GM19328 (cell line): Measurements from ENCODE around the gene KCNJ6.
"Not testable (repeated sequence)": the region's sequence is repeated elsewhere in the genome, so short reads cannot be mapped to it uniquely, and the experiment has no call there.

Experiments used
- ATAC-seq: cut with Tn5 transposase; IDR thresholded peaks from one replicate; pipeline ENCODE4 v1.9.1; 2021; ENCODE audit warnings: mild to moderate bottlenecking, moderate library complexity; ENCODE audit not compliant: unreplicated experiment

The KCNJ6 gene

DNA sequence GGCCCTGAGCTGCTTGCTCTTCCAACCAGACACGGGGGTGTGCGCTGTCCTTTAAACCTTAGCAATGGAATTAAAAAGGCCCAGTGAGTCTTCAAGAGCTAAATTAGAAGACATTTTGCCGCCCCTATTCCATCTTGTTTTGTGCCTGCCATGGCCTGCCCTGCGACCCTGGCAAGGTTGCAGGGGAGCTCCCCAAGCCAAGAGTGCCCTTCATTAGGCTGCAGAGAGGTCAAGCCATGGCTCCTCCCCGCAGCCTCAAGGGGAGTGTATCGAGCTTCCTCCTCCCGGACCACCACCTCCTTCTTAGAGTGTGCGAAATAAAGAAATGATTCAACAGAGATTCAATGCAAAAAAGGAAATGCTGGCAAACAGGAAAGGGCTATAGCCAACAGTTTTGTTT, 293.5 kb downstream of the KCNJ6 start:
- no peak for ATAC-seq

DNA sequence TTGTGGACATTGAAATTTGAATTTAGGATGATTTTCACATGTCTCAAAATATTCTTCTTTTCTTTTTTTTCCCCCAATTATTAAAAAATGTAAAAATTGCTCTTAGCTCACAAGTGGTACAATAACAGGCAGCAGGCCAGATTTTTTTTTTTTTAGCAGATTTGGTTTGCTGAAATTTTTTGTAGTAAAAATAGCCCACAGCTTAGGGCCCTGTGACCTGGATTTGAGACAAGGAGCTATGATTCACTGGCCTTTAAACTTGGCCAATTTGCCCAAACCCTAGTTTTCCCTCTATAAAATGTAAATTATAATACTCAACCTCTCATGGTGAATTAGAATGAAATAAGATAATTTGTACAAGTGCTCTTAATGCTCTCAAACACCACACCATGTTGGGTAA, 295.9 kb downstream of the KCNJ6 start:
- ATAC-seq: no peak

DNA sequence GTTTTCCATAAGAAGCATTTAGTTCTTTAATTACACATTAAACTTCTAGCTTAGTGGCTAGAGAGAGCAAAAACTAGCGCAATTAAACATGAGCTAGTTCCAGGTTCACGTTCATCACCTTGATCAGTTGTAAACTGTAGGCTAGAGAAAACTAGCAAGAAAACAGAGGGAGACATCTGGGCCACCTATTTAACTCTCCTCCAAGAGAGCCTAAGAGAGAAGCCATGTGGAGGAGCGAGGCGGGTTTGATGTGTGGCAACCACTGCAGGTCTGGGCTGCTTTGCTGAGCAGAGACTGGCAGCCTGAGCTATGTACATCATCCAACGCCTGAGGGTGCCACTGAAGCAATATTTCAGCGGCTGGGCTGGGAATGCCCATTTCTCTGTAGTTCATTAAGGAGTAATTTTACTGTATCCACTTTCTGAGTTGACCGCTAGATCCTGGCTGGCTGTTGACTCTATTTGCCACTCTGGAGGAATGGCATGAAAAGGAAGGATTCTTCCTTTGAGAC, 296.7 kb downstream of the KCNJ6 start:
- no peak for ATAC-seq

DNA sequence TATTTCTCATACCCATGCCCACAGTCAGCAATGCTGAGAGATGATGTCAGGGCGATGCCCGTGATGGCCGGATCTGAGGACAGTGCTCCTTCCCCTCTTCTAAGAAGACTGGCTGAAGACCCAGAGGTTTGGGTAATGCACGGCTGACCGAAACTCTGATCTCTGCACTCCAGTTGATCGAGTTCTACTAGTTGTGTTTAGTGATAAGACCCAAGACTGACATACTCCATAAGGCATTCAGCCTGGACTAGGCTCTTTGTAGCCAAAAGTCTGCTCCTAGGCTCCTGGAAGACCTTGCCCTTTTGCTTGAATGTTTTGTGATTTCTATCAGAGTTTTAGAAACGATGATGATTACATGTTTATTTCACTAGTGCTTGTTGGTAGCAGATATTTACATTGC, 298.2 kb downstream of the KCNJ6 start:
- ATAC-seq: no peak

DNA sequence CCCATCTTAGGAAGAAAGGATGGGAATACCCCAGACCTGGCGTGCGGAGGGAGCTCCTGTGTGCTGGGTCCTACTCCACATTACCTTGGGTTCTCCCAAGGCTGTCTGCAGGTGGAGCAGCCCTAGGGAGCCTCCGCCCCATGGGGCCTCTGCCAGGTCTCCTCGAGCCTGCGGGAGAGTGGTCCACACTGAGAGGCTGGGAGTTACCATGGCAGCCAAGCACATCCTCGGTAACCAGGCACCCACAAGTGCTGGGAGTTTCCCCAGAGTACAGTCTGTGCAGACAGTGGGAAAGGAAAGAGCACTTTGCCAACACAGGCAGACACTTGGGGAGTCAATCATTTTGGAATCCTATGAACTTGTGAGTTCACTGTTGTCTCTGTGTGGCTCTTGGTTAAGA, 300.3 kb downstream of the KCNJ6 start:
- ATAC-seq: no peak

DNA sequence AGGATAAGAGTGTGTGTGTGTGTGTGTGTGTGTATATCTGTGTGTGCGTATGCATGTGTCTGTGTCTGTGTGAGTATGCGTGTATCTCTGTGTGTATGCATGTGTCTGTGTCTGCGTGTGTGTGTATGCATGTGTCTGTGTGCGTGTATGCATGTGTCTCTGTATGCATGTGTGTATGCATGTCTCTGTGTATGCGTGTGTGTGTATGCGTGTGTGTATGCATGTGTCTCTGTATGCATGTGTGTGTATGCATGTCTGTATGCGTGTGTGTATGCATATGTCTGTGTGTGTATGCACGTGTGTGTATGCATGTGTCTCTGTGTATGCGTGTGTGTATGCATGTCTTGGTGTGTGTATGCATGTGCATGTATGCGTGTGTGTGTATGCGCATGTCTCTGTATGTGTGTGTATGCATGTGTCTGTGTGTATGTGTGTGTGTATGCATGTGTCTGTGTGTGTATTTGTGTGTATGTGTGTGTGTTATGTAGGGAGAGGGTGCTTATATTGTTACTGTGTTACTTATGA, 301.8 kb downstream of the KCNJ6 start:
- ATAC-seq: no peak

DNA sequence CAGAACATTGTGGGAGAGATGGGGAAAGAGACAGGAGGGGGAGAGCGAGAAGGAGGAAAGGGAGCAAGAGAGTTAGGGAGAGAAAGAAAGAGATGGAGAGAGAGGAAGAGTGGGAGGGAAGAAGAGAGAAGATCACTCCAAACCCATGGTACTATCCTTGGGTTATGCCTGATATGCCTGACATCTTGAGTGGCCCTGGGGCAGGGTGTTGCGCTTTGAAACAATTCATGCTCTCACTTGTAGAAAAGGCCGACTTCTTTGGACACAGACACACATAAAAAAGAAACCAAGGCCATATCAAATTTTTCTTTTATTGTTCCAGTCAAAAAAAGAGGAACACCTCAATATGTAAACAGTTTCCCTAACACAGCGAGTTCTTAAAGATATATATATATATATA, 309.2 kb downstream of the KCNJ6 start:
- no peak for ATAC-seq

DNA sequence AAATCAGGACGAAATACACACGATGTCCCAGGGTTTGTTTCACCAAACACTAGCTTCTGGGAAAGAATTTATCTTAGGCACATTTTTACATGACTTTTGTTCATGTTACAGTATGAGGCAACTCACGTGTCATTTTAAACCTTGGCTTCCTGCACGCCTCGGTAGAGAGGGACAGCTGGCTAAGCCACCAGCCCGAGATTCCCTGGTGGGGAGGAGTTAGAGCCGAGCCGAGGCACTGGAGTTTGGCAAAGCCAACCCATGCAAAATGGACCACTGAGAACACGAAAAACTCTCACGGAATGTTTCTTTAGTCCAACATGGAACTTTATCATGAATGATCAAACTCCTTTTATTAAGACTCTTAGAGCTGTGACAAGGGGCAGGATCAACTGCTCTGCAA, 309.7 kb downstream of the KCNJ6 start:
- ATAC-seq: no peak

DNA sequence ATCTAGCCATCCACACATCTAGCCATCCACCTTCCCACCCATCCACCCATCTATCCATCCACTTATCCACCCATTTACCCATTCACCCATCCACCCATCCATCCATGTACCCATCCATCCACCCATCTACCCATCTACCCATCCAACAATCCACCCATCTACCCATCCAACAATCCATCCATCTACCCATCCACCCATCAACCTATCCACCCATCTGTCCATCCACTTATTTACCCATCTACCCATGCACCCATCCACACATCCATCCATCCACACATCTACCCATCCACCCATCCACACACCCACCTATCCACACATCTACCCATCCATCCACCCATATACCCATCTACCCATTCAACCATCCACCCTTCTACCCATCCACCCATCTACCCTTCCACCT, 311.3 kb downstream of the KCNJ6 start:
- ATAC-seq: no peak

DNA sequence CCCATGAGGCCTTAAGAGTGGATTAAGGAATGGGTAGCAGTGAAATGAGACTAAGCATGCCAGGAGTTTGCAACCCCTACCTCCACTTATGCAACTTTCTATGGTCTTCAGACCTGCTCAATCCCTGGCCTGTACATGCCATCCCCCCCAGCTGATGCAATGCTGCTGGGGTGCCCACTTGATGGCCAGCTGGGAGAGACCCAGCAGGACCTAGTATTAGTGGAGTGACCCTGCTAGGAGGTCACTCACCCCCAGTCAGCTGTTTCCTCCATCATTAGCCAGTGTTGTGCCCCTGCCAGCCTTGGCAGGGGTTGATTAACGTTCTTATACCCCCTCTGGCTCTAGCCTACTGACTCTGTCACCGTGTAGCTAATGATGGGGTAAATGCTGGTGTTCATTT, 313.1 kb downstream of the KCNJ6 start:
- ATAC-seq: no peak

DNA sequence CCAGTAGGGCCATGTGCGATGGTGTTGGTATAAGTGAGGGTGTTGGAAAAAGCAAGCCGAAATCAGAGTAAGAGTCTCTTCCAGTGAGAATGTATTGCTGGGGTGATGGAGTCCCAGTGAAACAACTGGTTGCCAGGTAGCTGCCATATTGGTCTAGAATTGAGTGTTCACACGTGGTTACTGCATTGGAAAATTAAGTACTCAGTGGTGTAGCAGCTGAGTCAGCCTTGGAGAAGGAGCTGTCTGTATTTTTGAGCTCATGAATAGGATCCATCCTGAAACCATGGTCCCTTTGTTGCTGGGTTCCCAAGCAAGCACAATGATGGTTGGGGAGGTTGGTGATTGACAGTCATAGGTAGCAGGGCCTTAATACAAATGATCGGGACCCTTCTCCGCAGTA, 314.3 kb downstream of the KCNJ6 start:
- no peak for ATAC-seq

DNA sequence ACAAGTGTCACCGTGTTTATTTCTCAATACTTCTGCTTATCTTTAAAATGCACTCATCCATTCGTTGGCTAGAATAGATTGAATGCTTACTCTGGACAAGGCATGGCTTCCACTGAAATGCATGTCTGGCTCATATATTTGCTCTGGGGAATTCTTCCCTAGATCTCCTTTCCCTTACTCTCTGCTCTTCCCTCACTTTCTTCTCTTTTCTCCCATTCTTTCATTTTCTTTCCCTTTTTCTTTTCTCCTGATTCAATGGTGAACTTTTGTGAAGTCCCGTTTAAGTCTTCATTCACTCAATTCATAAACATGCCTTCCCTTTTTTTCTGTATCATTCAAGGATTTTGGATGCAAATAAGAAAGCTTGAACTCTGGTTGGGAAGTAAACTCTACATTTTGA, 315.2 kb downstream of the KCNJ6 start:
- ATAC-seq: no peak

DNA sequence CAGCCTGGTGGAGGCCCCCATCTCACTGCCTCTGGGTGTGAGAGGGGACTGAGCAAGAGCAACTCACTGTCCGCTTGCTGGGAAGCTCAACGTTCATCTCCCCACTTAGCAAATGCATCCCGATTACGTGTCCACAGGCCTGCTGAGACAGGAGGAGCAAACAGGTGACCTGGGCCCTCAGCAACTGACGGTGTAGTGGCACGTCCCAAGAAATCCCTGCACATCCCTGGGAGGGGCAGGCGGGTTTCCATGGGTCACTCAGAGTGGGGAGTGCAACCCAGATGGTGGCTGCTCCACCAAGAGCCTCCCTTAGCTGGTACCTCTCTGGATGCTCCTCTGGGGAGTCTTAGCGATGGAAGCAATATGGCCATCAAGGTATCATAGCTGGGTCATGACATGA, 320.3 kb downstream of the KCNJ6 start:
- no peak for ATAC-seq

DNA sequence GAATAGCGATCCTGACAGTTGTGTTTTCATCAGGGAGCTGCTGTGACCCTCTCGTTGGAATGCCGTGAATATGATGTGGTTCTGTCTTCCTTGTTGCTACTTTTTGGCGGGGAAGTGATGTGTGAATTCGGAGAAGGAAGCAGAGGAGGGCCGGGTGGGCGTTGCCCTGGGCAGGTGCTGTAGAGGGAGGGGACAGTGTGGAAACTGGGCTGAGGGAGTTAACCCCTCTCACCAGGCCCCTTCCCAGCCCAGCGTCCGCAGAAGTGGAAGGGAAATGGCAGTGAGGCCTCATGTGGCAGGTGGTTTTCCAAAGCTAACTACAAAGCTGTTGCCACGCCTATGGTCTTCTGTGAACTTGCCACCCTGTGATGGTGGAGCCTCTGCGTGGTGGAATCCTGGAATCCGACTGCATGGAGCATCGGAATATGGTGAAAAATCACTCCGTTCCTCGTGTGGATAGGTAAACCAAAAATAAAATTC, 321.7 kb downstream of the KCNJ6 start:
- no peak for ATAC-seq

DNA sequence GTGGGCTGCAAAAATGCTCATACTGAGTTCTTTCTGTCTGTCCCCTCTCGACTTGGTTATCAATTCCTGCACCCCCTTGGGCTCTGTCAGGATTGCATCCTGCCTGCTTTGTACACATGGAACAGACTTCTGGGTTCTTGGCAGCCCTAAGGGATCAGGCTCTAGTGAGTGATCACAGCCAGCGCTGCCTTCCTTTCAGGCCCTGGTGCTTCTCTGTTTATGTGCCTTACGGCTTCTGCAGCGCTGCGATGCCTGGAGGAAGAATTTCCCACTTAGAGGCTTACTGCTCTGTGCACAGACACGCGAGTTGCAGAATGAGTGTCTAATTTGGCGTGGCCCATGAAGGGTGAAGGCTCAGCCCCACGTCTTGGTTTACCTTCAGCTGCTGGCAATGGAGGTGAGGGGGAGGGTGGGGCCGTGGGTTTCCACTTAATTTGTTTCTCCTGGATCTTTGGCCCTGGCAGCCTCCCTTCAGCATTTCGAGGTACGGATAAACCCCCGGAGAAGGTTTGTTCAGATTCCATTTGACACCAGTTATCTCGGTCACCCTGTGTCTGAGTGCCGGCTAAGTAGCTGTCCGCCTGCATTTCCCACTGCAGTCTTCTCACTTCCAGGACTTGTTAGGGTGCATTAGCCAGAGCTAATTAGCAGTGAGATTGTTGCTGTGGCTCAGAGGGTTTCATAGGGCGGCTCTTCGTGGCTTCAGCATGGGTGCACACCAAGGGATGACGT, 322.4 kb downstream of the KCNJ6 start:
- no peak for ATAC-seq

DNA sequence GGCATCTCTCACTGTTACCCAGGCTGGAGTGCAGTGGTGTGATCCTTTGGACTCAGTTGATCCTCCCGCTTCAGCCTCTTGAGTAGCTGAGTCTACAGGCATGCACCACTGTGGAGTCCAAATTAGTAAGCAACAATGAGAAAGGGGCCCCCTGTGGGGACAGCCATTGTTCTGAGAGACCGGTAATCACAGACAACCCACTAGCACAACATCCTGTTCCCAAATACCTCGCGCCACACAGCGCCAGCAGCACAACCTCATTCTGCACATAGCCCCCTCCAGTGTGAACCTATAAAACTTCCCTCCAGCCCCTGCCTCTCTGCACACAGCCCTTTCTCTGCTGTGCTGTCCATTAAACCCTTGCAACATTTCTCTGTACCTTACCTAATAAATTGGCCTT, 323.2 kb downstream of the KCNJ6 start:
- no peak for ATAC-seq

DNA sequence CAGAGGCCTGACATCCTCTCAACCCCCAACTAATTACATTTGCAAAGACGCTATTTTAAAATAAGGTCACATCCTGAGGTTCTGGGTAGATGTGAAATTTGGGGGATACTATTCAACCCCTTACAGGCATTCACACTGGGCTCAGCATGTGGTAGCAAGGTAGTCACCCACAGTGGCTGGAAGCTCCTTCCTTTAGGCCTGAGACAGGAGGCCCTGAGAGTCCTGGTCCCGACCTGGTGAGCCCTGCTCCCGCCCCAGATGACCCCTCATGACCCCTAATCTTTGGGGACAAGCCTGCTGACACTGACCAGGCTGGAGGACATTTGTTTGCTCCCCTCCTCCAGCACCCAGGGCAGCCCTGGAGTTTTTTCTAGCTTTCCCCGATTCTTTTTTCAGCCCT, 323.8 kb downstream of the KCNJ6 start:
- no peak for ATAC-seq

DNA sequence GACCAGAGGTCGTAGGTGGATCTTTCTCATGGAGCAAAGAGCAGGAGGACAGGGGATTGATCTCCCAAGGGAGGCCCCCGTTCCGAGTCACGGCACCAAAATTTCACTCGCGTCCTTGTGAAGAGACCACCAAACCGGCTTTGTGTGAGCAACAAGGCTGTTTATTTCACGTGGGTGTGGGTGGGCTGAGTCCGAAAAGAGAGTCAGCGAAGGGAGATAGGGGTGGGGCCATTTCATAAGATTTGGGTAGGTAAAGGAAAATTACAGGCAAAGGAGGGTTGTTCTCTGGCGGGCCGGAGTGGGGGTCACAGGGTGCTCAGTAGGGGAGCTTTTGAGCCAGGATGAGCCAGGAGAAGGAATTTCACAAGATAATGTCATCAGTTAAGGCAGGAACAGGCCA, 324.3 kb downstream of the KCNJ6 start:
- ATAC-seq: not testable (repeated sequence)

DNA sequence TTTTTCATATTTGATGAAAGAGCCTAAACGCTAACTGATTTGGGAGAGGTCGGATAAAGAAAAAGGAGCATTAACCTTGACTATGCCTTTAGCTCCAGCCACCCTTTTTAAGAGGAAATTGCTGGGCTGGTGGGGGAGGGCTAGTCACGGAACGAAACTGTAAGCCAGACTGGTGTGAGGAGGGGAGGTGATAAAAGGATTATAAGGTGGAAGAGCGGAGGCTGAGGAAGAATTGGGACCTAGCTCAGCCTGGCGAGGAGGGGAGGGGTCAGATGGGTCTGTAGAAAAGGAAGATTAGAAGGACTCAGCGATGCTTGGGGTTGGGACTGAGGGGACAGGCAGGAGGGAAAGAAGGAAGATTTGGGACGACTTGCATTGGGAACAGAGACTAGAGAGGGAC, 325.4 kb downstream of the KCNJ6 start:
- ATAC-seq: not testable (repeated sequence)

DNA sequence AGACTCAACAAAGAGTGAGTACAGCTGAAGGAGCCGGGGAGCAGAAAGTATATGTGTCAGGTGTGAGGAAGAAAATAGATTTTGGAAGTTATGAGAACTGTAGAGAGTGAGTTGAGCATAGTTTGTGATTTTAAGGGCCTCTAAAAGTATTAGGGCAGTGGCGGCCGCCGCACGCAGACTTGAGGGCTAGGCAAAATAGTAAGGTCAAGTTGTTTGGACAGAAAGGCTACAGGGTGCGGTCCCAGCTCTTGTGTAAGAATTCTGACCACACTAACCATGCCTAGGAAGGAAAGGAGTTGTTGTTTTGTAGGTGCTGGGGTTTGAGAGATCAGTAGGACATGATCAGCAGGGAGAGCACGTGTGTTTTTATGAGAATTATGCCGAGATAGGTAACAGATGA, 327.6 kb downstream of the KCNJ6 start:
- ATAC-seq: not testable (repeated sequence)

DNA sequence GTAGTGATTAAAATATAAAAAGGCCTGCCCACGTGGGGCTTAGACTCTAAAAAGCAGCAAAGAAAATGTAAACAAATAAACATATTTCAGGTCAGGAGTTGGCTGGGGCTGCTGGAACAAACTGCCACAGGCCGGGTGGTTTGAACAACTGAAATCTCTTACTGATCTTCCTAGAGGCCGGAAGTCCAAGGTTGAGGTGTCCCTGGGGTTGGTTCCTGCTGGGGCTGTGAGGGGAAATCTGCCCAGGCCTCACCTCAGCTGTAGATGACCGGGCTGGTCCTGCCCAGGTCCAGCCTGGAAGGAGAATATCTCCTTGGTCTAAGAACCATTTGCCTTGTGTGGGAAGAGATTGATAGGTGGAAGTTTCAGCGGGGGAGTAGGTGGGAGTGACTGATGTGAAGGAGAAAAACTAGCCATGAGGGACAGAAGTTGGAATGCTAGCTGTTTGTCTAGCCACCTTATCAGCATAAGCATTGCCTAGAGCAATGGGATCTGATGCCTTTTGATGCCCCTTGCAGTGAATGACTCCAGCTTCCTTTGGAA, 328.6 kb downstream of the KCNJ6 start:
- ATAC-seq: no peak

DNA sequence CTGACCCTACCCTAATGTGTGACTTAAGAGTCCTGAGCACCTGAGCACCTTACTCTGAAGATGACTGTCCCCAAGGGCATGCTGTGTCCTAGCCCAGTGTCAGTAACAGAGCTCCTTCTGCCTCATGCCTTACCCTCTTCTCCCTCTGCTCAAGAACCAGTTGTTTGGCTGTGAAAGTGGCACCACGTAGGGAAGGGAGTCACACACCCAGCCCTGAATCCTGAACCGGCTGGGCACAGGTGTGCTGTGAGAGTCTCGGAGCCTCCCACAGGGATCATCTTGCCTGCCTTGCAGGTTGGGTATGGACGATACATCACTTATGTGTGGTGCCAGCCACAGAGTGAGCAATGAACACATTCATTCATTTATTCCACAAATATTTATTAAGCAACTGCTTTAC, 329.1 kb downstream of the KCNJ6 start:
- no peak for ATAC-seq
